DOHH2 (cell line): Measurements from ENCODE around the gene RIMOC1.

ENCODE experiments used
- EZH2phosphoT487 ChIP-seq: fragments of 200-600 bp; sonication (generic); IDR thresholded peaks from 2 replicates; pipeline ENCODE4 v1.6.1; 2017; ENCODE audit warnings: borderline replicate concordance, mild to moderate bottlenecking, antibody characterized with exemption, low read length, moderate library complexity, mixed read lengths
- TF ChIP-seq, protein P1 (sequence below): fragments of 200-600 bp; sonication (generic); IDR thresholded peaks from one replicate; pipeline ENCODE4 v1.5.1; 2014; ENCODE audit warnings: antibody characterized with exemption, mild to moderate bottlenecking, low read depth, low read length; ENCODE audit not compliant: poor library complexity, severe bottlenecking

DNA sequence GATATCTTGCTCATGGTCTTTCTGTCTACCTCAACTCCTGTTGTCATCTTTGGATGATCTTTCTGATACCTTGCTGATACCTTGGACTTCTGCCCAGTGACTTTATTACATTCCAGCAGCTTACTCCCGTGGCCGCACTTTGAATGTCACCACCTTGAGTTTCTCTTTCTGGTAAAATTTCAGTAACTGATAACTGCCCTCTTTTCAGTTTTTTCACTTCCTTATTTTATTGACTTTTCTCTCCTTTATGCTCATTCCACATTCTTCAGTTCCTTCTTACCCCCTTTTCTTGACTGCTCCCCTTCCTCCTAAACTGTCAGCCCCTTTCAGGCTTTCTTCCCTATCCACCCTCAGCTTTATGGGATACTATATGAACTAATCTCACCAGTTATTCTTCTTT, 14.0 kb downstream of the RIMOC1 start:
- TF ChIP-seq, protein P1, sequence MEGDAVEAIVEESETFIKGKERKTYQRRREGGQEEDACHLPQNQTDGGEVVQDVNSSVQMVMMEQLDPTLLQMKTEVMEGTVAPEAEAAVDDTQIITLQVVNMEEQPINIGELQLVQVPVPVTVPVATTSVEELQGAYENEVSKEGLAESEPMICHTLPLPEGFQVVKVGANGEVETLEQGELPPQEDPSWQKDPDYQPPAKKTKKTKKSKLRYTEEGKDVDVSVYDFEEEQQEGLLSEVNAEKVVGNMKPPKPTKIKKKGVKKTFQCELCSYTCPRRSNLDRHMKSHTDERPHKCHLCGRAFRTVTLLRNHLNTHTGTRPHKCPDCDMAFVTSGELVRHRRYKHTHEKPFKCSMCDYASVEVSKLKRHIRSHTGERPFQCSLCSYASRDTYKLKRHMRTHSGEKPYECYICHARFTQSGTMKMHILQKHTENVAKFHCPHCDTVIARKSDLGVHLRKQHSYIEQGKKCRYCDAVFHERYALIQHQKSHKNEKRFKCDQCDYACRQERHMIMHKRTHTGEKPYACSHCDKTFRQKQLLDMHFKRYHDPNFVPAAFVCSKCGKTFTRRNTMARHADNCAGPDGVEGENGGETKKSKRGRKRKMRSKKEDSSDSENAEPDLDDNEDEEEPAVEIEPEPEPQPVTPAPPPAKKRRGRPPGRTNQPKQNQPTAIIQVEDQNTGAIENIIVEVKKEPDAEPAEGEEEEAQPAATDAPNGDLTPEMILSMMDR, result no peak
- TF ChIP-seq EZH2phosphoT487, result no peak
